Measurements from ENCODE around the gene C1orf21.

DNA sequence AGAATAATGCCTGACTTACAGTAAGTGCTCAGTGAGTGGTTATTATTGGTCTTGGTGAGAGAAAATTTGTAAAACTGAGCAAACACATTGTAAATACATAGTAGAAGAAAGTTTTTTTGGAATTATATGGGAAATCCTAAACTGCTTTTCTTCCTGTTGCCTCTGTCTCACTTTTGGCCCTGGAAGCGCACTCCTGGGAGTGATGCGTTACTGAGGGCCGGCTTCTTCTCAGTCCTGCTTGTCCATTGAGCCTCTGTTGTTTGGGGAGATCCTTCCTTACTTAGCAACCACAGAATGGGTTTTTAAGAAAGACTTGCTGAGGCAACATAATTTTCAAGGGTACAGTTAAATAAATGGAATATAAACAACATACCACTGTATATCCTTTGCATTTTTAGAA lies 201.9 kb downstream of the C1orf21 start:
- no peak for TF ChIP-seq RELA (CRISPR knock-in tag; IDR thresholded peaks at IDR 0.05; ENCODE audit: borderline replicate concordance)
- no peak for TF ChIP-seq MYBL2 (CRISPR knock-in tag; IDR thresholded peaks at IDR 0.05)
- TF ChIP-seq ZNF263 (CRISPR knock-in tag; IDR thresholded peaks at IDR 0.05; ENCODE audit: low read depth), result no peak

All from WTC11 (cell line).